ENCODE measurements around the gene MEIS1.

Gene MEIS1

DNA sequence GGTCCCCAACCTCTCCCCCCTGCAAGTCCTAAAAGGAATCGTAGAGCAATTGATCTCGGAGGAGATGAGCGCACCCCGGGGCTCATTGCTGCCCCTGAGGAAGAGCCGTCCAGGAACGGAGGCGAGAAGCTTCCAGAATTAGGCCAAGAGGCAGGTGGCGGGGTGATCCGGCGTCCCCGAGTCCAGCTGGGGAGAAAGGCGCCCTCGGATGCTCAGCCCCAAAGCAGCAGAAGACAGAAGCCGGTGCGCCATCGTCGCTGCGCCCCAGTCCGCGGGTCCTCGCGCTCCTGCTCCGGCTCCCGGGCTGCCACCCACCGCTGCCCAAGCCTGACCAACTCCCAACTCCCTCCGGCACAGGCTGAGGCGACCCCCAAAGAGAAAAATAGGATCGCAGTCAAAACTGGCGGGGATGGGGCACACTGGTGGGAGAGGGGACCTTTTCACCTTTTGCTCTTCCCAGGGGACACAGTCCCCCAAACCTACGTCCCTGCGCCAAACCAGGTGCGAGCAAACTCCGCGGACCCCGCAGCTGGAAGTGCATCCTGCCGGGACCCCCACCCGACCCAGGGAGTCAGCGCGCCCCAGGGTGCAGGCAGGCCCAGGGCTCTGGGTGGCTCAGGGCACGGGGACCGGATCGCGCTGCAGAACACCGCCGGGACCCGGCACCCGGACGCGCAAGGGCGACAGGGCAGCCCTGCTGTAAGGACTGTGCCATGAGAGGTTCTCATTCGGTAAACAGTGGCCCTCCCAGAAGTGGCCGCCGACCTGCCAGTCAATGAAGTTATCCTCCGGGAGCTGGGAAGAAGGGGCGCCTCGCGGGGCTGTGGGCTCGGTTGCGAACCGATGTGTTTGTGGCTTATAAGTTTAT is 8.4 kb upstream of the MEIS1 start:
- no peak overlapping the region for H3K4me3 ChIP-seq (replicated peaks; ENCODE audit: low read depth, low read length)
- TF ChIP-seq, protein P1, sequence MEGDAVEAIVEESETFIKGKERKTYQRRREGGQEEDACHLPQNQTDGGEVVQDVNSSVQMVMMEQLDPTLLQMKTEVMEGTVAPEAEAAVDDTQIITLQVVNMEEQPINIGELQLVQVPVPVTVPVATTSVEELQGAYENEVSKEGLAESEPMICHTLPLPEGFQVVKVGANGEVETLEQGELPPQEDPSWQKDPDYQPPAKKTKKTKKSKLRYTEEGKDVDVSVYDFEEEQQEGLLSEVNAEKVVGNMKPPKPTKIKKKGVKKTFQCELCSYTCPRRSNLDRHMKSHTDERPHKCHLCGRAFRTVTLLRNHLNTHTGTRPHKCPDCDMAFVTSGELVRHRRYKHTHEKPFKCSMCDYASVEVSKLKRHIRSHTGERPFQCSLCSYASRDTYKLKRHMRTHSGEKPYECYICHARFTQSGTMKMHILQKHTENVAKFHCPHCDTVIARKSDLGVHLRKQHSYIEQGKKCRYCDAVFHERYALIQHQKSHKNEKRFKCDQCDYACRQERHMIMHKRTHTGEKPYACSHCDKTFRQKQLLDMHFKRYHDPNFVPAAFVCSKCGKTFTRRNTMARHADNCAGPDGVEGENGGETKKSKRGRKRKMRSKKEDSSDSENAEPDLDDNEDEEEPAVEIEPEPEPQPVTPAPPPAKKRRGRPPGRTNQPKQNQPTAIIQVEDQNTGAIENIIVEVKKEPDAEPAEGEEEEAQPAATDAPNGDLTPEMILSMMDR (IDR thresholded peaks at IDR 0.05; ENCODE audit: low read length, missing control alignments) = no peak
- no peak for DNase-seq (ENCODE audit: low read depth)

DNA sequence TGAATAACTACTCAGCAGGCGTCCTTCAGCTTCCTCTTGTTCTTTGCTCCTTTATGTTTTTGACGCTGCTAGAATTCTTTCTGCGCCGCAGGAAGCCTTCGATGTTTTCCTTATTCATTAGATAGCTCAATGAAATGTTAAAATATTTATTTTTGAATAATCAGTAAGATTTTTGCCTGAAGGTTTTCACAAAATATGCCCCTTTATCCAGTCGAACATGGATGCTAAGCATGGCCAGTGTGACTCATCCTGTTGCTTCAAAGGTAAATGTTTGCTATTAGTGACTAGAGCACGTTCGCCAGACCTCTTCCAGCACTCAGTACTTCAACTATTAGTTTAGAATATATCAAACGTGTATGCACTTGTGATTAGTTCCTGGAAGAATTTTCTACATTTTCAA is 7.6 kb upstream of the MEIS1 start:
- no peak overlapping the region for H3K4me3 ChIP-seq (replicated peaks; ENCODE audit: low read depth, low read length)
- DNase-seq (ENCODE audit: low read depth) = no peak
- TF ChIP-seq, protein P1 (IDR thresholded peaks at IDR 0.05; ENCODE audit: low read length, missing control alignments) = no peak

DNA sequence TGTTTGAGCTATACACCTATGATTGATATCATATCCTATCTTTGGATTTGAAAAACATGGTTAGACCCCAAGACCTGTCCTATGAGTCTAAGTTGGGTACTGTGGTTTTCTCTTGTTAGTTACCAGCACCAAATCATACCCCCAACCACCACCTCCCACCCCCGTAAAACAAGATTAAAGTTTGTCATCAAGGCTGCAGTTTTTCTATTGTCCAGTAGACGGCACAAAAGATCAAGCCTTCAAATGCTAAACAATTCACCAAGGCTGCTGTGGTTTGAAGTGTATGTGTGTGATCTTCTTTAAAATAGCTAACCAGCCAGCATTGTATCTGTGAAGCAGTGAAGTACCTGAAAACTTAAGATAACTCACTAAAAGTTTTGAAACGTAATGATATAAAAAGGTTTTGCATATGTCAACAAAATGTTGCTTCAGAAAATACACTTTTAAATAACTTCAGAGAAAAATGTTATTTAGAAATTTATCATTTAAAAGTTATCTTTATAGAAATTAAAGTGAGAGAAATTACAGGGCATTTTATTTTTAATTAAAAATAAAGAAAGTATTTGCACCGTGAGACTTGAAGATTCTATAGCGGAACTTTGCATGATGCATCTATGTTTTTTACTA is 5.8 kb upstream of the MEIS1 start:
- DNase-seq (ENCODE audit: low read depth) = peak; percentile 82

DNA sequence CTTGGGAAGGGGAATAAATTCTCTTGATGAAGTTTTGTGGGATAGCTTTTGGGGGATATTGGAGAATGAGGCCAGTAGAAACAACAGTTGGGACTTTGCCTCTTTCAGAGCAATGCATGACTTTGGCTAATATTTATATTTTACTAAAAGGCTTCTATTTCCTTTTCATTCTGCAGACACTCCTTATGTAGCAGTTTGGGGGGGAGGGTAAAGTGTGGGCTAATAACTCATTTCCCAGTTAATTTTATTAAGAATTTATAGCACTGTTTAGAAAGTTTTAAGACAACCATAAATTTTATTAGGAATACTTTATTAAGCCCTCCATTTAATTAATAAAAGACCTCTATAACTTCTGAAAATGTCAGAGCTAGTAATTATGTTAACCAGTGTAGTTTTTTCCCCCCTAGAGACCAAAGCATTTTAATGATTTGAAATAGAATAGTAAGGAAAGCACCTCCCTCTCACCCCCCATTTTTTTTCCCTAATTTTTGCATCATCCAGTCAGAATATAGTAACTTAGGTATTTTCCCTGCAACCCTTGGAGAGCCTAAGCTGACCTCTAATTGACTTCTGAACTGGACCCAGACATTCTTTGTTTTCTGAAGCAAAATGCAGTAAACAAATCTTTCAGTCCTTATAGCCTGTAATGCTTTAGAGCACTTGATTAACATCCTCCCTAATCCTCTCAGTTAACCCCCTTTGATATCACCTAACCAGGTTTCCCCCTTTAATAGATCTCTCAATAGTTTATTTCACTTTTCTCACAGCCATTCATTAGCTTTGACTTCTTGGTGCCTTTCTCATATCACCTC is 5.0 kb upstream of the MEIS1 start:
- H3K4me3 ChIP-seq (replicated peaks; ENCODE audit: low read depth, low read length) = no peak overlapping the region
- TF ChIP-seq, protein P1 (IDR thresholded peaks at IDR 0.05; ENCODE audit: low read length, missing control alignments) = no peak
- DNase-seq (ENCODE audit: low read depth) = no peak

More for the DNA sequence above, 5.8 kb upstream of the MEIS1 start:
- TF ChIP-seq, protein P1 (IDR thresholded peaks at IDR 0.05; ENCODE audit: low read length, missing control alignments) = peak; percentile 98
- H3K4me3 ChIP-seq (replicated peaks; ENCODE audit: low read depth, low read length) = no peak overlapping the region

DNA sequence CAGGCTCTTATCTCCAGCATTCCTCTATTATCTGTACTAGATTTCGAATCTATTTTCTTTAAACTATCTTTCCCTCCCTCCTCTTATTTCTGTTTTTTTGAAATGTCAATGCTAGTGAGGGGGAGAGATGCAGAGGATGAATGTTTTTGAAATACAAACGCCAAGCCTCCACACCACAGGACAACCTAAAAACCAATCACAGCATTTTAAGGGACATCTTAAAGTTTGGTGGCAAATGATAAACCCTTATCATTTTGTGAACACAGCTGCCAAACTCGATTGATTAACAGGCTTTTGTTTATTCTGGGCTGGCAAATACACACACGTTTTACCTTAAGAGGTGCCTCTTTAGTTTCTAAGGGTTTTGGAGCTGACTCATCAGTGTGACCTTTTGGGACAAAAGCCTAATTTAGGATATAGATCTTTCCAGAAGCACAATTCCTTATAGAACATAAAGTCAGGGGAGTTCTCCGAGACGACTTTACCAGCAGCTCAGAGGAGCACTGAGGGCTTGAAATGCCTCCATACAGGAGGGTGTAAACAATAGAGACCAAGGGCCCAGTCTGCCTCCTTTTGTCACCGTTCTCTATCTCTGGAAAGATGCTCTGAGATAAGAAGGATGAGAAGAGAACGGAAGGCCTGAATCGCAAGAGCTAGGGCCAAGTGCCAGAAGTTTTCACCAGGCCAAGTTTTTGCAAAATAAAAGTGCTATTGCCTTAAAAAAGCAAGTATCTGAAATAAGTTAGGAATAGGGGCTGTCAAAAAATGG is 4.2 kb upstream of the MEIS1 start:
- no peak for DNase-seq (ENCODE audit: low read depth)
- no peak overlapping the region for H3K4me3 ChIP-seq (replicated peaks; ENCODE audit: low read depth, low read length)
- TF ChIP-seq, protein P1 (IDR thresholded peaks at IDR 0.05; ENCODE audit: low read length, missing control alignments) = no peak

DNA sequence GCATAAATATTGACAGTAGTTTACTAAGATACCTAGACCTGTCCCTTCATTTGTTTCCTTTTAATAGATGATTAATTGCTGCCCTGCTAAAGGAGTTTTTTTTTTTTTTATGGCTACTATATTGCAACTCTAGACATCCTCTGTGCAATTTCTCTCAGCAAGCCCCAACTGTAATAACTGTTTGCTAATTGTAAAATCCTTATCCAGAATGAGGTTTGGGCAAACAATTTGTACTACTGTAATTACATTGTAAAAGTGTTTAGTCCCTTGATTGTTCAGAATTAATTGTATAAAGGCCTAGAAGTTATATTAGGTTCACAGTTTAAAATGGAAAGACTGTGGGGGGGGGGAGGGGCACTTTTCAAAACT is 3.7 kb upstream of the MEIS1 start:
- H3K4me3 ChIP-seq (replicated peaks; ENCODE audit: low read depth, low read length) = no peak overlapping the region
- TF ChIP-seq, protein P1 (IDR thresholded peaks at IDR 0.05; ENCODE audit: low read length, missing control alignments) = no peak
- no peak for DNase-seq (ENCODE audit: low read depth)
